Calu3 (cell line): ENCODE results near the gene BTG4. TPM values are rescaled to one million over a fixed set of nuclear protein-coding genes. Genes with fewer than 3 reads are reported as not detected.

ENCODE experiments used
- BruUV-seq: library from RNA; stranded (reverse); fragments of 400-500 nt; replicated peaks from 2 replicates; lab custom pipeline; 2021; lab: Mats Ljungman, UMichigan
- CTCF ChIA-PET: fragments of 300-600 bp; sonication (Branson Sonifier 250); formaldehyde crosslinking; loops from one replicate; lab custom pipeline; 2022; ENCODE audit warnings: antibody characterized with exemption; lab: Charles Lee
- DNase-seq: peaks from one replicate; pipeline ENCODE4 v3.0.0; 2022
- H3K27ac Mint-ChIP-seq: one replicate; pipeline ENCODE4 v1.8.0; 2022; ENCODE audit warnings: mixed read lengths; ENCODE audit not compliant: unreplicated experiment
- H3K27me3 Mint-ChIP-seq: one replicate; pipeline ENCODE4 v1.8.0; 2022; ENCODE audit warnings: mixed read lengths; ENCODE audit not compliant: unreplicated experiment
- H3K36me3 Mint-ChIP-seq: one replicate; pipeline ENCODE4 v1.8.0; 2022; ENCODE audit warnings: mild to moderate bottlenecking, moderate library complexity, mixed read lengths; ENCODE audit not compliant: insufficient read depth, unreplicated experiment
- H3K4me1 Mint-ChIP-seq: one replicate; pipeline ENCODE4 v1.8.0; 2022; ENCODE audit warnings: mild to moderate bottlenecking, low read depth, mixed read lengths; ENCODE audit not compliant: unreplicated experiment
- H3K4me3 Mint-ChIP-seq: one replicate; pipeline ENCODE4 v1.8.0; 2022; ENCODE audit warnings: mild to moderate bottlenecking, low read depth, moderate library complexity, mixed read lengths; ENCODE audit not compliant: unreplicated experiment
- H3K9me3 Mint-ChIP-seq: one replicate; pipeline ENCODE4 v1.8.0; 2022; ENCODE audit warnings: low read depth, mixed read lengths; ENCODE audit not compliant: unreplicated experiment
- CTCF ChIP-seq: fragments of 200-600 bp; IDR thresholded peaks from one replicate; pipeline ENCODE4 v1.8.0; 2022; ENCODE audit warnings: antibody characterized with exemption; ENCODE audit not compliant: unreplicated experiment
- intact Hi-C: fragments of 100-400 bp; cut with micrococcal nuclease; formaldehyde crosslinking; loops from one replicate; pipeline ENCODE4 v1.10.0; 2022; ENCODE audit not compliant: unreplicated experiment
- total RNA-seq: library from RNA; stranded (reverse); gene quantifications from 2 replicates; pipeline ENCODE4 v1.2.3, GENCODE V29; 2022

The BTG4 gene
- total RNA-seq, 1 experiment from 2014 or later, result not detected

DNA sequence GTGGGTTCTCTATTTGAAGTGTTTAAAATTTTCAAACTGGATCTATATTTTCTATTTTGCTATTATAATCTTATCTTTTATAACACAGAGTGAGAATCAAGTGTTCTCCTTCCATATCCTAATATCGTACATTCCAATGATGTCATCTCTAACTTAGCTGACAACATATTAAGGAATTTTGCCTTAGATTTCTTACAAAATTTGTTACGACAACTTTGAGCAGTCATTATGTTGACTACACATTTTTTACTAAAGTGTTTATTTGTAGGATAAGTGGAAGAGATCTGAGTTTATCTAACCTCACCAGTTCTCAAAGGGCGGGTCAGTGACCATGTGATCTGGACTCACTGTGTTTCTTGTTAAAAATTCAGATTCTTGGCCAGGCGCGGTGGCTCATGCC is 12.7 kb downstream of the BTG4 start:
- no peaks in the 10 kb centered on the region for H3K36me3 Mint-ChIP-seq
- BruUV-seq, result no TSS peak
- H3K4me1 Mint-ChIP-seq, result peaks cover 10% of the 10 kb centered on the region
- H3K27me3 Mint-ChIP-seq, result no peaks in the 10 kb centered on the region
- CTCF ChIA-PET, result no interaction called here
- no peak overlapping the region for H3K4me3 Mint-ChIP-seq
- no peak for TF ChIP-seq CTCF
- no peak for DNase-seq
- H3K27ac Mint-ChIP-seq, result no peak overlapping the region
- no peaks in the 10 kb centered on the region for H3K9me3 Mint-ChIP-seq
- intact Hi-C loops, result no loop called here

DNA sequence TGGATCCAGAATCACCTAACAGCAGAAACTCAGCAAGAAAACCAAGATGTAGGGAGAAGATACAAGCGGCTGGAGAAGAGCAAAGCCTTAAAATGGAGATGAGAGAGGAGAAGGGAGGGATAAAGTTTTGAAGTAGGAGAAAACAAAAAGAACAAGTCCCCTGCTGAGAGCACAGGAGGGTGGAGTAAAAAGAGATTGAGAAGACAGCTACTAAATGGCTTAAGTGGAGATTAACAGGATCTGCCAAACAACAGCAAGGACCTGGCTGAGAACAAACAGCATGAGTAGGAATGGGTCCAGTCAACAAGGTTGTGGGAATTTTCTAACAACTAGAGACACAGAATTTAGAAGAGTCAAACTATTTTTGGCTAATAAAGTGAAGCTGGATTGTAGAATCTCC is 18.1 kb downstream of the BTG4 start:
- no peaks in the 10 kb centered on the region for H3K9me3 Mint-ChIP-seq
- intact Hi-C loops, result no loop called here
- TF ChIP-seq CTCF, result no peak
- DNase-seq, result no peak
- no TSS peak for BruUV-seq
- no peak overlapping the region for H3K27ac Mint-ChIP-seq
- CTCF ChIA-PET, result no interaction called here
- no peaks in the 10 kb centered on the region for H3K36me3 Mint-ChIP-seq
- H3K4me3 Mint-ChIP-seq, result no peak overlapping the region
- H3K27me3 Mint-ChIP-seq, result no peaks in the 10 kb centered on the region
- peaks cover 10% of the 10 kb centered on the region for H3K4me1 Mint-ChIP-seq

- Mint-ChIP-seq H3K27me3 (no peaks in the 10 kb centered on the region), H3K9me3 (no peaks in the 10 kb centered on the region), H3K4me1 (no peaks in the 10 kb centered on the region), H3K4me3 (no peak overlapping the region), H3K27ac (no peak overlapping the region), H3K36me3 (no peaks in the 10 kb centered on the region)
- TF ChIP-seq CTCF, result no peak
- CTCF ChIA-PET, result no interaction called here
- intact Hi-C loops, result no loop called here
- no TSS peak for BruUV-seq
- no peak for DNase-seq
Observed at GRCh38 chr11:111490496-111490895, 21.7 kb downstream of the BTG4 start.

DNA sequence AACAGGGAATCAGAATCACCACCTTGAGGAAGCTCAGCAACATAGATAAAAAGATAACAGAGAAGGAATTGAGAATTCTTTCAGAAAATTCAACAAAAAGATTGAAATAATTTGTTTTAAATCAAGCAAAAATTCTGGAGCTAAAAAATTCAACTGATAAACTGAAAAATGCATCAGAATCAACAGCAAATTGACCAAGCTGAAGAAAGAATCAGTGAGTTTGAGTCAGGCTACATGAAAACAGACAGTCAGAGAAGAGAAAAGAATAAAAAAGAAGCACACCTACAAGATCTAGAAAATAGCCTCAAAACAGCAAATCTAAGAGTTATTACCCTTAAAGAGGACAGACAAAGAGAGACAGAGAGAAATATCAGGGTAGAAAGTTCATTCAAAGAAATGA is 28.8 kb downstream of the BTG4 start:
- Mint-ChIP-seq H3K27ac (no peak overlapping the region), H3K4me1 (no peaks in the 10 kb centered on the region), H3K9me3 (peaks cover 5% of the 10 kb centered on the region), H3K27me3 (peaks cover 13% of the 10 kb centered on the region), H3K4me3 (no peak overlapping the region), H3K36me3 (no peaks in the 10 kb centered on the region)
- BruUV-seq, result no TSS peak
- no peak for DNase-seq
- intact Hi-C loops, result no loop called here
- TF ChIP-seq CTCF, result no peak
- CTCF ChIA-PET, result no interaction called here

- H3K4me3 Mint-ChIP-seq, result no peak overlapping the region
- CTCF ChIA-PET, result interaction anchor here (1.1 kb wide), 1 partner anchor 23 kb away, joined by 3 read pairs; no protein-coding TSS in a partner anchor
- BruUV-seq, result no TSS peak
- intact Hi-C loops, result no loop called here
- H3K9me3 Mint-ChIP-seq, result peaks cover 5% of the 10 kb centered on the region
- no peak for DNase-seq
- no peaks in the 10 kb centered on the region for H3K36me3 Mint-ChIP-seq
- H3K27ac Mint-ChIP-seq, result no peak overlapping the region
- H3K4me1 Mint-ChIP-seq, result no peaks in the 10 kb centered on the region
- TF ChIP-seq CTCF, result no peak
- H3K27me3 Mint-ChIP-seq, result peaks cover 13% of the 10 kb centered on the region
Observed at GRCh38 chr11:111479666-111480065, 32.5 kb downstream of the BTG4 start.
